H1 (cell line): ENCODE results near the gene P3H2.

Source experiments
- BCL11A ChIP-seq, 2 experiments: IDR thresholded peaks; one replicate each; pipeline ENCODE4 v1.6.1; 2011; ENCODE audit warnings: low read depth in 2 of 2, low read length in 2 of 2, mild to moderate bottlenecking in 2 of 2
- CBX8 ChIP-seq: fragments of 300-800, 300-1000 bp; sonication (generic); IDR thresholded peaks from 2 replicates; pipeline ENCODE4 v1.7.1; 2016; ENCODE audit warnings: low read depth, low read length, borderline replicate concordance
- EZH2 ChIP-seq: fragments of 200-600 bp; sonication (generic); IDR thresholded peaks from 2 replicates; pipeline ENCODE4 v1.7.1; 2012; ENCODE audit warnings: low read depth, mild to moderate bottlenecking, moderate library complexity, low read length, inconsistent platforms; ENCODE audit not compliant: severe bottlenecking
- RFX5 ChIP-seq: IDR thresholded peaks from 2 replicates; pipeline ENCODE4 v1.6.1; 2011; ENCODE audit warnings: low read depth, low read length, improper control_type of control experiment, borderline replicate concordance
- RNF2 ChIP-seq: fragments of 200-900, 300-1000 bp; sonication (generic); IDR thresholded peaks from 2 replicates; pipeline ENCODE4 v1.7.1; 2016; ENCODE audit warnings: borderline replicate concordance, low read depth, mild to moderate bottlenecking, antibody characterized with exemption, low read length; ENCODE audit not compliant: poor library complexity, severe bottlenecking; ENCODE audit errors: missing control alignments
- SP2 ChIP-seq: IDR thresholded peaks from 2 replicates; pipeline ENCODE4 v1.6.1; 2012; ENCODE audit warnings: mild to moderate bottlenecking, low read length, inconsistent platforms
- TF ChIP-seq, protein P1 (sequence below), 3 experiments: IDR thresholded peaks; 1 replicate in 2 of 3; 2 replicates in 1 of 3; pipeline versions ENCODE4 v1.5.1 to v1.6.1; 2011; ENCODE audit warnings: low read length in 3 of 3, mild to moderate bottlenecking in 3 of 3, inconsistent platforms in 2 of 3, low read depth in 1 of 3, moderate library complexity in 1 of 3; ENCODE audit not compliant: insufficient read depth in 1 of 3; ENCODE audit errors: control extremely low read depth in 1 of 3

DNA sequence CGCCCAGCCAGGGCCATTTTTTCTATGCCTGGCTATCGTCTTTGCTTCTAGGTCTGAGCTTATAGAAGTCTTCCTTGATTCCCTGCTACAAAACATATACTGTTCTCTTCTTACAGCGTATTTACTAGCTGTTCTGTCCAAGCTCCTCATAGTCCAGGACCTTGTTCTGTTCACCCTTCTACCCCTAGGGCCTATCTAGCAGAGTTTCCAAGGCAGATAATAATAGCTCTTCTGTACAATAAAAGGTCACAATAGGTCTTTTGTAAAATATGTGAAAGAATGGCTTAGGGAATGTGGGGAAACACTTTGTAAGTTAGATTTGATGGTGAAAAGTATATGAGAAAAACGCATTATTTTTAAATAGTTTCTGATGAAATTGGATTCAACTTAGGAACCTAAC, 158.2 kb downstream of the P3H2 start:
- TF ChIP-seq, protein P1, sequence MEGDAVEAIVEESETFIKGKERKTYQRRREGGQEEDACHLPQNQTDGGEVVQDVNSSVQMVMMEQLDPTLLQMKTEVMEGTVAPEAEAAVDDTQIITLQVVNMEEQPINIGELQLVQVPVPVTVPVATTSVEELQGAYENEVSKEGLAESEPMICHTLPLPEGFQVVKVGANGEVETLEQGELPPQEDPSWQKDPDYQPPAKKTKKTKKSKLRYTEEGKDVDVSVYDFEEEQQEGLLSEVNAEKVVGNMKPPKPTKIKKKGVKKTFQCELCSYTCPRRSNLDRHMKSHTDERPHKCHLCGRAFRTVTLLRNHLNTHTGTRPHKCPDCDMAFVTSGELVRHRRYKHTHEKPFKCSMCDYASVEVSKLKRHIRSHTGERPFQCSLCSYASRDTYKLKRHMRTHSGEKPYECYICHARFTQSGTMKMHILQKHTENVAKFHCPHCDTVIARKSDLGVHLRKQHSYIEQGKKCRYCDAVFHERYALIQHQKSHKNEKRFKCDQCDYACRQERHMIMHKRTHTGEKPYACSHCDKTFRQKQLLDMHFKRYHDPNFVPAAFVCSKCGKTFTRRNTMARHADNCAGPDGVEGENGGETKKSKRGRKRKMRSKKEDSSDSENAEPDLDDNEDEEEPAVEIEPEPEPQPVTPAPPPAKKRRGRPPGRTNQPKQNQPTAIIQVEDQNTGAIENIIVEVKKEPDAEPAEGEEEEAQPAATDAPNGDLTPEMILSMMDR (IDR thresholded peaks at IDR 0.05; ENCODE audit: control extremely low read depth in 1 of 3, insufficient read depth in 1 of 3, low read depth in 1 of 3, low read length in 3 of 3), result no peak
- TF ChIP-seq EZH2 (no peak), RFX5 (no peak), RNF2 (no peak), CBX8 (no peak), BCL11A (IDR thresholded peaks at IDR 0.05; ENCODE audit: low read depth in 2 of 2, low read length in 2 of 2) (no peak), SP2 (no peak)
